ENCODE measurements around the gene PPP6R3. TPM values are rescaled to one million over a fixed set of nuclear protein-coding genes. Genes with fewer than 3 reads are reported as not detected.

Gene PPP6R3
- total and polyA plus RNA-seq, 8 donors, result 19.5 to 236 (median 103) TPM

GRCh38 chr11:68521969-68522652, 61.6 kb downstream of the PPP6R3 start:
- TF ChIP-seq POLR2AphosphoS5 (IDR thresholded peaks at IDR 0.05), result no peak
- TF ChIP-seq POLR2A (IDR thresholded peaks at IDR 0.05), result no peak
- 79 to 89% (median 88%) methylated on average over 4 of the region's 4 CpGs for WGBS, 5 donors
- intact Hi-C loops (cut with DNase I; ENCODE audit: low total_unique reads), result no loop called here
- Histone ChIP-seq H3K4me1 (peaks cover 11 to 40% (median 23%) of the 10 kb centered on the region in 4 donors), H3K27me3 (no peaks in the 10 kb centered on the region), H3K36me3 (peaks cover 11 to 66% (median 60%) of the 10 kb centered on the region in 4 donors), H3K9me3 (no peaks in the 10 kb centered on the region), H3K27ac (no peak overlapping the region), H3K4me3 (no peak overlapping the region)
- DNase-seq, result no peak

- peaks cover 11 to 75% (median 68%) of the 10 kb centered on the region in 4 donors for H3K36me3 ChIP-seq
- 90 to 94% (median 92%) methylated on average over 4 of the region's 4 CpGs for WGBS, 5 donors
- no peaks in the 10 kb centered on the region for H3K27me3 ChIP-seq
- H3K27ac ChIP-seq, result no peak overlapping the region
- intact Hi-C loops (cut with DNase I; ENCODE audit: low total_unique reads), result no loop called here
- TF ChIP-seq POLR2A (IDR thresholded peaks at IDR 0.05) (no peak), EP300 (IDR thresholded peaks at IDR 0.05) (no peak), CTCF (IDR thresholded peaks at IDR 0.05) (no peak), POLR2AphosphoS5 (IDR thresholded peaks at IDR 0.05) (no peak)
- no peak for DNase-seq
- H3K4me3 ChIP-seq, result no peak overlapping the region
- no peaks in the 10 kb centered on the region for H3K9me3 ChIP-seq
- peaks cover 11 to 46% (median 24%) of the 10 kb centered on the region in 4 donors for H3K4me1 ChIP-seq
Measured at GRCh38 chr11:68523033-68523432, 62.5 kb downstream of the PPP6R3 start.

- H3K4me1 ChIP-seq, result peaks cover 11 to 46% (median 28%) of the 10 kb centered on the region in 4 donors
- intact Hi-C loops (cut with DNase I; ENCODE audit: low total_unique reads), result no loop called here
- DNase-seq, result no peak
- peak overlapping the region in 1 of 5 donors; percentile 18 for H3K27ac ChIP-seq
- H3K4me3 ChIP-seq, result no peak overlapping the region
- 83 to 92% (median 84%) methylated on average over 3 of the region's 3 CpGs for WGBS, 5 donors
- no peaks in the 10 kb centered on the region for H3K27me3 ChIP-seq
- TF ChIP-seq EP300 (IDR thresholded peaks at IDR 0.05) (no peak), POLR2AphosphoS5 (IDR thresholded peaks at IDR 0.05) (no peak), CTCF (IDR thresholded peaks at IDR 0.05) (no peak), POLR2A (IDR thresholded peaks at IDR 0.05) (no peak)
- peaks cover 11 to 79% (median 72%) of the 10 kb centered on the region in 4 donors for H3K36me3 ChIP-seq
- H3K9me3 ChIP-seq, result no peaks in the 10 kb centered on the region
Measured at GRCh38 chr11:68523743-68524142, 63.2 kb downstream of the PPP6R3 start.

GRCh38 chr11:68524213-68524612, 63.7 kb downstream of the PPP6R3 start:
- H3K27ac ChIP-seq, result peak overlapping the region in 2 of 5 donors; percentile 2 to 18
- H3K36me3 ChIP-seq, result peaks cover 11 to 83% (median 77%) of the 10 kb centered on the region in 4 donors
- intact Hi-C loops (cut with DNase I; ENCODE audit: low total_unique reads), result no loop called here
- TF ChIP-seq CTCF (IDR thresholded peaks at IDR 0.05), result no peak
- TF ChIP-seq EP300 (IDR thresholded peaks at IDR 0.05), result no peak
- TF ChIP-seq POLR2AphosphoS5 (IDR thresholded peaks at IDR 0.05), result no peak
- no peak for TF ChIP-seq POLR2A (IDR thresholded peaks at IDR 0.05)
- no peaks in the 10 kb centered on the region for H3K9me3 ChIP-seq
- DNase-seq, result peak in 1 of 2 donors; percentile 29
- no peak overlapping the region for H3K4me3 ChIP-seq
- 21 to 53% (median 48%) methylated on average over 2 of the region's 2 CpGs for WGBS, 5 donors
- H3K27me3 ChIP-seq, result no peaks in the 10 kb centered on the region
- H3K4me1 ChIP-seq, result peaks cover 11 to 48% (median 33%) of the 10 kb centered on the region in 4 donors

GRCh38 chr11:68524681-68525080, 64.1 kb downstream of the PPP6R3 start:
- Histone ChIP-seq H3K9me3 (no peaks in the 10 kb centered on the region), H3K27ac (peak overlapping the region in 2 of 5 donors; percentile 2 to 18), H3K27me3 (no peaks in the 10 kb centered on the region), H3K36me3 (peaks cover 9 to 80% (median 78%) of the 10 kb centered on the region in 4 donors), H3K4me3 (no peak overlapping the region), H3K4me1 (peaks cover 11 to 53% (median 37%) of the 10 kb centered on the region in 4 donors)
- intact Hi-C loops (cut with DNase I; ENCODE audit: low total_unique reads), result no loop called here
- DNase-seq, result no peak
- 70 to 84% (median 76%) methylated on average over 2 of the region's 2 CpGs for WGBS, 5 donors
- no peak for TF ChIP-seq POLR2A (IDR thresholded peaks at IDR 0.05)
- TF ChIP-seq EP300 (IDR thresholded peaks at IDR 0.05), result no peak
- no peak for TF ChIP-seq POLR2AphosphoS5 (IDR thresholded peaks at IDR 0.05)
- no peak for TF ChIP-seq CTCF (IDR thresholded peaks at IDR 0.05)

Data from stomach (tissue), 9 donors.